HT1080 (cell line): ENCODE measurements around the gene LINC00632. TPM values are rescaled to one million over a fixed set of nuclear protein-coding genes. Genes with fewer than 3 reads are reported as not detected.

Experiments used
- DNase-seq: peaks from one replicate; pipeline ENCODE4 v3.0.0-alpha.2; 2015; ENCODE audit warnings: low read depth
- total RNA-seq: library from RNA; depleted of rRNA; stranded (reverse); fragments of >200 nt; shearing (Covaris generic); gene quantifications from 2 replicates; pipeline ENCODE4 v1.2.3, GENCODE V29; 2014; rRNA removed

Gene LINC00632
- total RNA-seq, 1 experiment from 2014 or later: 2.1 TPM

GRCh38 chrX:140764401-140764919, 54.9 kb downstream of the LINC00632 start:
- DNase-seq: no peak

- no peak for DNase-seq
These were observed 55.7 kb downstream of the LINC00632 start for GRCh38 chrX:140765043-140765784.

GRCh38 chrX:140766024-140766611, 56.6 kb downstream of the LINC00632 start:
- DNase-seq: peak; percentile 20

GRCh38 chrX:140767646-140768045, 58.1 kb downstream of the LINC00632 start:
- peak; percentile 14 for DNase-seq

GRCh38 chrX:140775211-140775610, 65.7 kb downstream of the LINC00632 start:
- DNase-seq: no peak

- no peak for DNase-seq
These were observed 66.8 kb downstream of the LINC00632 start for GRCh38 chrX:140776320-140776719.

GRCh38 chrX:140794642-140795041, 85.1 kb downstream of the LINC00632 start:
- DNase-seq: no peak

- peak; percentile 45 for DNase-seq
These were observed 89.7 kb downstream of the LINC00632 start for GRCh38 chrX:140799216-140799615.

GRCh38 chrX:140804292-140804691, 94.7 kb downstream of the LINC00632 start:
- DNase-seq: no peak

- DNase-seq: peak; percentile 34
These were observed 106.3 kb downstream of the LINC00632 start for GRCh38 chrX:140815868-140816267.

- DNase-seq: peak; percentile 1
These were observed 108.4 kb downstream of the LINC00632 start for GRCh38 chrX:140817943-140818342.

GRCh38 chrX:140821280-140821679, 111.7 kb downstream of the LINC00632 start:
- DNase-seq: no peak

- DNase-seq: no peak
These were observed 112.6 kb downstream of the LINC00632 start for GRCh38 chrX:140822184-140822583.

- DNase-seq: no peak
These were observed 113.3 kb downstream of the LINC00632 start for GRCh38 chrX:140822861-140823260.

- DNase-seq: no peak
These were observed 127.3 kb downstream of the LINC00632 start for GRCh38 chrX:140836874-140837273.

Other genes with a start within 250 kb of the LINC00632 start
- gene SOX3, start 204.7 kb upstream of the LINC00632 start, total RNA-seq: not detected in 2 replicates